Caco-2 (cell line): ENCODE measurements around the gene HCK. TPM values are rescaled to one million over a fixed set of nuclear protein-coding genes. Genes with fewer than 3 reads are reported as not detected.

Experiments used
- BruUV-seq: library from RNA; stranded (reverse); fragments of 400-500 nt; replicated peaks from 2 replicates; lab custom pipeline; 2021; lab: Mats Ljungman, UMichigan
- CTCF ChIA-PET: fragments of 300-600 bp; sonication (Branson Sonifier 250); formaldehyde crosslinking; loops from one replicate; lab custom pipeline; 2022; ENCODE audit warnings: antibody characterized with exemption; lab: Charles Lee
- POLR2A ChIA-PET: fragments of 300-600 bp; sonication (Branson Sonifier 250); formaldehyde crosslinking; loops from one replicate; lab custom pipeline; 2022; ENCODE audit warnings: antibody characterized with exemption; lab: Charles Lee
- DNase-seq, 2 experiments: peaks; one replicate each; pipeline versions ENCODE4 v3.0.0 to v3.0.0-alpha.2; 2020 to 2022
- H3K27me3 ChIP-seq: replicated peaks from 2 replicates; pipeline ENCODE4 v1.6.0; 2011; ENCODE audit warnings: low read length; ENCODE audit not compliant: control insufficient read depth, insufficient read depth
- H3K36me3 ChIP-seq: 2 replicates; pipeline ENCODE4 v1.5.1; 2011; ENCODE audit warnings: low read length; ENCODE audit not compliant: control insufficient read depth, insufficient read depth
- H3K4me1 ChIP-seq: fragments of 250-450 bp; sonication (Bioruptor Pico); 2 replicates; pipeline ENCODE4 v1.5.1; 2020; ENCODE audit warnings: mild to moderate bottlenecking
- H3K4me3 ChIP-seq: 2 replicates; pipeline ENCODE4 v1.5.1; 2011; ENCODE audit warnings: low read depth, mild to moderate bottlenecking, control low read depth, low read length
- H3K9me3 ChIP-seq: fragments of 250-450 bp; sonication (Bioruptor Pico); 2 replicates; pipeline ENCODE4 v1.5.1; 2020; ENCODE audit warnings: mild to moderate bottlenecking, moderate library complexity
- H3K27ac Mint-ChIP-seq: one replicate; pipeline ENCODE4 v1.8.0; 2022; ENCODE audit warnings: mixed read lengths; ENCODE audit not compliant: unreplicated experiment
- H3K27me3 Mint-ChIP-seq: one replicate; pipeline ENCODE4 v1.8.0; 2022; ENCODE audit warnings: mixed read lengths; ENCODE audit not compliant: insufficient read depth, unreplicated experiment
- H3K36me3 Mint-ChIP-seq: one replicate; pipeline ENCODE4 v1.8.0; 2022; ENCODE audit warnings: mild to moderate bottlenecking, mixed read lengths; ENCODE audit not compliant: insufficient read depth, unreplicated experiment
- H3K4me1 Mint-ChIP-seq: one replicate; pipeline ENCODE4 v1.8.0; 2022; ENCODE audit warnings: low read depth, mixed read lengths; ENCODE audit not compliant: unreplicated experiment
- H3K4me3 Mint-ChIP-seq: one replicate; pipeline ENCODE4 v1.8.0; 2022; ENCODE audit warnings: mild to moderate bottlenecking, moderate library complexity, mixed read lengths; ENCODE audit not compliant: unreplicated experiment
- H3K9me3 Mint-ChIP-seq: one replicate; pipeline ENCODE4 v1.8.0; 2022; ENCODE audit warnings: mixed read lengths; ENCODE audit not compliant: unreplicated experiment
- CTCF ChIP-seq, 2 experiments: fragments of 200-600 bp in 1 of 2; IDR thresholded peaks; 1 replicate in 1 of 2; 2 replicates in 1 of 2; pipeline versions ENCODE4 v1.5.1 to v1.8.0; 2011 to 2022; ENCODE audit warnings: antibody characterized with exemption in 1 of 2, control low read depth in 1 of 2, inconsistent platforms in 1 of 2, low read depth in 1 of 2, low read length in 1 of 2, mild to moderate bottlenecking in 1 of 2, moderate library complexity in 1 of 2; ENCODE audit not compliant: insufficient read depth in 1 of 2, severe bottlenecking in 1 of 2, unreplicated experiment in 1 of 2
- intact Hi-C: fragments of 100-400 bp; cut with micrococcal nuclease; formaldehyde crosslinking; loops from one replicate; pipeline ENCODE4 v1.10.0; 2022; ENCODE audit not compliant: unreplicated experiment
- total RNA-seq: library from RNA; stranded (reverse); gene quantifications from 2 replicates; pipeline ENCODE4 v1.2.3, GENCODE V29; 2022

The HCK gene
- total RNA-seq, 1 experiment from 2014 or later, result not detected

- Mint-ChIP-seq H3K4me1 (peaks cover 7% of the 10 kb centered on the region), H3K36me3 (no peaks in the 10 kb centered on the region), H3K27me3 (peaks cover 18% of the 10 kb centered on the region), H3K27ac (no peak overlapping the region), H3K4me3 (no peak overlapping the region), H3K9me3 (no peaks in the 10 kb centered on the region)
- Histone ChIP-seq H3K36me3 (no peaks in the 10 kb centered on the region), H3K4me3 (no peak overlapping the region), H3K9me3 (no peaks in the 10 kb centered on the region), H3K27me3 (peaks cover 4% of the 10 kb centered on the region; the same call in 1 of the 2 replicates), H3K4me1 (no peaks in the 10 kb centered on the region)
- POLR2A ChIA-PET, result no interaction called here
- CTCF ChIA-PET, result interaction anchor here (0.6 to 2.5 kb wide), 3 partner anchors 8 to 130 kb away, joined by 3 to 13 read pairs (median 7); no protein-coding TSS in a partner anchor
- intact Hi-C loops, result no loop called here
- BruUV-seq, result no TSS peak
- no peak for DNase-seq
- TF ChIP-seq CTCF (IDR thresholded peaks at IDR 0.05; ENCODE audit: insufficient read depth in 1 of 2, low read depth in 1 of 2, low read length in 1 of 2, severe bottlenecking in 1 of 2, unreplicated experiment in 1 of 2), result no peak
Measured at GRCh38 chr20:32009564-32009963, 42.5 kb upstream of the HCK start.

DNA sequence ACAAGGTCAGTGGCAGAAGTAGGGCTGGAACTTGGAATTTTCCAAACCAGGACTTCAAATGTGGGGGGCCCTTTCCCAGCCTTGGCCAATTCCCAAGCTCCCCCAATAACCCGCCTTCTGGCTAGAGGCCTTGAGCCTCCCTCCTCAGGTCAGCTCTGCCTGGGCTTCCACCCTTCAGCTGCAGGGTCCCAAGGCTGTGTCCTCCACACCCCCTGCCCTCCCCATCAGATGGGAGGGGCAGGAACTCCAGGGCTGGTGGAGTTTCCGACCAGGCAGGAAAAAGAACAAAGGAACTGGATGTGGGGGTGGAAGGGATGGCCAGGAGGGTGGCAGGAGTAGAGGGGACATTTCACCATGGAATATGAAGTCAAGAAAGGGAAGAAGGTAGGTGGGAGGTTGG is 41.9 kb upstream of the HCK start, which contains the start of gene CCM2L:
Gene CCM2L, plus strand, starts transcription at position 338 of the 400 bp plus-strand sequence. Its CDS starts 17 bp downstream, at position 355.
- peaks cover 7% of the 10 kb centered on the region for H3K4me1 Mint-ChIP-seq
- DNase-seq, result no peak
- no peaks in the 10 kb centered on the region for H3K9me3 ChIP-seq
- H3K4me3 Mint-ChIP-seq, result no peak within 1 kb of the TSS
- TF ChIP-seq CTCF (IDR thresholded peaks at IDR 0.05; ENCODE audit: insufficient read depth in 1 of 2, low read depth in 1 of 2, low read length in 1 of 2, severe bottlenecking in 1 of 2, unreplicated experiment in 1 of 2), result no peak
- no peaks in the 10 kb centered on the region for H3K4me1 ChIP-seq
- peaks cover 4% of the 10 kb centered on the region; the same call in 1 of the 2 replicates for H3K27me3 ChIP-seq
- intact Hi-C loops, result no loop called here
- BruUV-seq, result no TSS peak
- H3K4me3 ChIP-seq, result no peak within 1 kb of the TSS
- POLR2A ChIA-PET, result no interaction called here
- H3K27me3 Mint-ChIP-seq, result peaks cover 19% of the 10 kb centered on the region
- no peaks in the 10 kb centered on the region for H3K9me3 Mint-ChIP-seq
- H3K36me3 ChIP-seq, result no peaks in the 10 kb centered on the region
- no peak within 1 kb of the TSS for H3K27ac Mint-ChIP-seq
- H3K36me3 Mint-ChIP-seq, result no peaks in the 10 kb centered on the region
- CTCF ChIA-PET, result no interaction called here

DNA sequence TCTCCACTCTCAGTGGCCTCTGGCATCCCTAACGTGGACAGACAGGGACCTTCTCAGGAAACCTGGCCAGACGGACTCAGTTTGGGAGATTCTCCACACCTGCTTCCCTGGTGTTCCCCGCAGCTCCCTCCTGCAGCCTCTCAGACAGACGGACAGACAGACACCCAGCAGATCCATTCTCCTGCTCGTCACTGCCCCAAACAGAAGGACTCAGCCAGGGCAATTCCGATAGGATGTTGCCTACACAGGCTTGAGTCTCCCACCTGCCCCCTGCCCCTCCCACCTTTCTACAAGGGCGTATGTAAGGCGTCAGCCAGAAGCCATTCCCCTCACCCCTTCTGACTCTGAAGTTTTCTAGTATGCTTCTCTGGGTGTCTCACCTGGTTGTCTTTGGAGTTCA is 41.4 kb upstream of the HCK start:
- no peaks in the 10 kb centered on the region for H3K36me3 ChIP-seq
- intact Hi-C loops, result no loop called here
- Mint-ChIP-seq H3K4me3 (no peak overlapping the region), H3K27me3 (peaks cover 22% of the 10 kb centered on the region), H3K36me3 (no peaks in the 10 kb centered on the region), H3K27ac (no peak overlapping the region), H3K9me3 (no peaks in the 10 kb centered on the region), H3K4me1 (peaks cover 7% of the 10 kb centered on the region)
- peaks cover 4% of the 10 kb centered on the region; the same call in 1 of the 2 replicates for H3K27me3 ChIP-seq
- ChIA-PET POLR2A (no interaction called here), CTCF (no interaction called here)
- H3K4me3 ChIP-seq, result no peak overlapping the region
- H3K9me3 ChIP-seq, result no peaks in the 10 kb centered on the region
- no TSS peak for BruUV-seq
- DNase-seq, result no peak
- H3K4me1 ChIP-seq, result no peaks in the 10 kb centered on the region
- no peak for TF ChIP-seq CTCF (IDR thresholded peaks at IDR 0.05; ENCODE audit: insufficient read depth in 1 of 2, low read depth in 1 of 2, low read length in 1 of 2, severe bottlenecking in 1 of 2, unreplicated experiment in 1 of 2)
